Pancreas (tissue), 10 donors: ENCODE measurements around the gene SIPA1L2. TPM values are rescaled to one million over a fixed set of nuclear protein-coding genes. Genes with fewer than 3 reads are reported as not detected.
A peak's percentile ranks its signal among the peaks of the same experiment; 100 is the strongest.

Experiments
- ATAC-seq, 4 donors: fragments of 200-7000 bp; cut with Tn5 transposase; one replicate each; pipeline versions ENCODE4 v1.8.0 to v1.9.1; 2020; ENCODE audit warnings: mild to moderate bottlenecking in 4 of 4, moderate library complexity in 4 of 4
- DNase-seq, 6 donors: peaks; one replicate each; pipeline ENCODE4 v3.0.0-alpha.2; 2020
- FAIRE-seq: peaks from 2 replicates; lab custom pipeline; 2012; peaks lifted over from hg19 to GRCh38; lab: Jason Lieb, UNC
- H3K27ac ChIP-seq, 4 donors: fragments of 200-600 bp; sonication (generic); 1 replicate in 3 of 4; 2 replicates in 1 of 4; pipeline versions ENCODE4 v1.5.0 to v1.8.0; 2020
- H3K27me3 ChIP-seq, 4 donors: fragments of 200-600 bp; one replicate each; pipeline ENCODE4 v1.8.0; 2021
- H3K36me3 ChIP-seq, 3 donors: fragments of 200-600 bp; sonication (generic) in 1 of 3; one replicate each; pipeline versions ENCODE4 v1.5.0 to v1.8.0; 2020 to 2021
- H3K4me1 ChIP-seq, 3 donors: fragments of 200-600 bp; one replicate each; pipeline ENCODE4 v1.8.0; 2021
- H3K4me3 ChIP-seq, 4 donors: fragments of 200-600 bp; sonication (generic) in 2 of 4; one replicate each; pipeline versions ENCODE4 v1.5.0 to v1.8.0; 2020 to 2021
- H3K9me3 ChIP-seq, 4 donors: fragments of 200-600 bp; one replicate each; pipeline ENCODE4 v1.8.0; 2021
- WGBS, 2 donors: extraction: QIAGEN DNeasy Blood & Tissue Kit; methylation state at CpG; one replicate each; pipeline ENCODE4 v1.1.7; 2013; 5-methylcytosine and 5-hydroxymethylcytosine counted together
- intact Hi-C, 3 donors: fragments of 100-400 bp; cut with DNase I; formaldehyde crosslinking; loops; one replicate each; pipeline versions ENCODE4 v1.11.1 to v1.14.2; 2022
- polyA plus RNA-seq, 2 donors: library from polyadenylated mRNA; stranded (reverse); fragments of 200-250 nt; gene quantifications; one replicate each; pipeline ENCODE4 v1.2.3, GENCODE V29; 2013
- total RNA-seq, 6 donors: library from RNA; stranded (reverse); fragmentation: NEBNext Ultra II Directional in 4 of 6; extraction: Animal tissue kit (Norgen Biotek cat#: 25700) in 4 of 6; gene quantifications; one replicate each; pipeline versions ENCODE4 v1.2.1 to v1.2.4, GENCODE V29; 2021 to 2023
- TF ChIP-seq, protein P1 (sequence below), 4 donors: fragments of 200-600 bp; sonication (generic) in 3 of 4; IDR thresholded peaks; one replicate each; pipeline versions ENCODE4 v1.5.0 to v1.8.0; 2021; ENCODE audit warnings: antibody characterized with exemption in 4 of 4
- donor health status: healthy with polysubstance abuse.
- donor health status: DM: no; HTN: no; CAD: no; lungs with moderate emphysema.
- donor health status: DM: no; HTN: no; CAD: no.
- donor health status: control.
- donor health status: control.
- donor health status: Bipolar disorder and iron deficiency.
- donor health status: DM: yes; HTN: yes; CAD: no.
- donor health status: DM: no; HTN: no; CAD: no.
- donor health status: DM: no; HTN: no; CAD: no.
- donor health status: DM: yes; HTN: yes; CAD: no.

SIPA1L2 gene
- total and polyA plus RNA-seq, 8 donors: 2.1 to 10.9 (median 4.7) TPM

DNA sequence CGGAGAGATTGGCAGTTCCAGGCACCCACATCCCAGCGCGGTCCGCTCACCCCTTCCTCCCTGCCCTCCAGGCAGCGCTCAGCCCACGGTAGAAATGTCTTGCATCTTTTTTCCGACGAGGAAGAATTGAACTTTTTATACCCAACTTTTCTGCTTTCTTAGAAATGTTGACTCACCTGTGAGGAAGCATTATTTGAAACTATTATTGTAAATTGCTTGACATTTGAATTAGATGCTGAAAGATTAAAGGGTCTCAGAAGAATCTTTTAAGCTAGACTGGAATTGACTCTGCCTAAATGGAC, 912 bp upstream of the SIPA1L2 start:
- TF ChIP-seq, protein P1, sequence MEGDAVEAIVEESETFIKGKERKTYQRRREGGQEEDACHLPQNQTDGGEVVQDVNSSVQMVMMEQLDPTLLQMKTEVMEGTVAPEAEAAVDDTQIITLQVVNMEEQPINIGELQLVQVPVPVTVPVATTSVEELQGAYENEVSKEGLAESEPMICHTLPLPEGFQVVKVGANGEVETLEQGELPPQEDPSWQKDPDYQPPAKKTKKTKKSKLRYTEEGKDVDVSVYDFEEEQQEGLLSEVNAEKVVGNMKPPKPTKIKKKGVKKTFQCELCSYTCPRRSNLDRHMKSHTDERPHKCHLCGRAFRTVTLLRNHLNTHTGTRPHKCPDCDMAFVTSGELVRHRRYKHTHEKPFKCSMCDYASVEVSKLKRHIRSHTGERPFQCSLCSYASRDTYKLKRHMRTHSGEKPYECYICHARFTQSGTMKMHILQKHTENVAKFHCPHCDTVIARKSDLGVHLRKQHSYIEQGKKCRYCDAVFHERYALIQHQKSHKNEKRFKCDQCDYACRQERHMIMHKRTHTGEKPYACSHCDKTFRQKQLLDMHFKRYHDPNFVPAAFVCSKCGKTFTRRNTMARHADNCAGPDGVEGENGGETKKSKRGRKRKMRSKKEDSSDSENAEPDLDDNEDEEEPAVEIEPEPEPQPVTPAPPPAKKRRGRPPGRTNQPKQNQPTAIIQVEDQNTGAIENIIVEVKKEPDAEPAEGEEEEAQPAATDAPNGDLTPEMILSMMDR (IDR thresholded peaks at IDR 0.05): no peak
- intact Hi-C loops: loop anchor here in 2 of 3 donors (5.0 to 10.0 kb wide), 4 partner anchors 324 to 764 kb away; partner anchors contain the start of gene NTPCR (in 1 of the 2)
- Histone ChIP-seq H3K27ac (peak overlapping the region in 3 of 4 donors; percentile 73 to 88 (median 84)), H3K27me3 (no peaks in the 10 kb centered on the region), H3K9me3 (no peaks in the 10 kb centered on the region), H3K36me3 (no peaks in the 10 kb centered on the region), H3K4me1 (peaks cover 0 to 2% (median 0%) of the 10 kb centered on the region in 3 donors), H3K4me3 (peak overlapping the region; percentile 39 to 90 (median 69))
- no peak for FAIRE-seq
- 1% methylated on average over 8 of the region's 8 CpGs for WGBS, 2 donors
- ATAC-seq: no peak
- no peak for DNase-seq

DNA sequence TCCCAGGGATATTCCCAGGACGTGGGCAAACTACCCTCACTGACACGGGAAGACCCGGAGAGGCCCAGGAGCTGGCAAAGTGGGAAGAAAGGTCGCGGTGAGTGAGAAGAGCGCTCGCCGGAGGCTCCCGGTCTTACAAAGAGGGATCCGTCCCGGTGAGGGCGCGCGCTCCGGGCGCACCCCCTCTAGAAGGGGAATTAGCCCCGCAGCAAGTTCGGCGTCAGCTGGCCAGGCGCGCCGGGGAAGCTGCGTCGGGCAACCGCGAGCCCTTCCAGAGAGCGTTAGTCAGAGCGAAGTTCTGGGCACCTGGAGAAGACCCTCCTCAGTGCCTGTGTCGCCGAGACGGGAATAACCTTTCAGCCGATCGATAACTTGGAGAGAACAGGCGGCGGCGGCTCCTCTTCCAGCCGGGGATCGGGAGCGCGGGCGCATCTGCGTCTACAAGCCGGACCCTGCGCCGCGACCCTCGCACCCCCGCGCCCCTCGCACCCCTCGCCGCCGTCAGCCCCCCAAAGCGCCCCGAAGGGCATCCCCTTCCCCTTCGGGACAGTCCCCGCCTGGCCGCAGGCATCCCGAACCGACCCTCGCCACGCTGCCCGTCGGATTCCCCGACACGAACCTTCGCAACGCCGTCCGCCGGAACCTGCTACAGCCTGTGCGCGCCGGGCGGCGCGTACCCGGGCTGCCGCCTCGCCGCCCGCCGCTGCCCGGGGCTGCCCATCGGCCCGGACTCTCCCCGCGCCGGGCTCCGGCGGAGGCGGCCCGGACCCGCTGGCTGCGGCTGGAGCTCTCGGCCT, 485 bp downstream of the SIPA1L2 start:
- FAIRE-seq: no peak
- Histone ChIP-seq H3K9me3 (no peaks in the 10 kb centered on the region), H3K36me3 (no peaks in the 10 kb centered on the region), H3K4me3 (peak overlapping the region; percentile 39 to 90 (median 69)), H3K27me3 (no peaks in the 10 kb centered on the region), H3K4me1 (peaks cover 0 to 2% (median 0%) of the 10 kb centered on the region in 3 donors), H3K27ac (peak overlapping the region in 1 of 4 donors; percentile 19)
- ATAC-seq: peak in 2 of 4 donors; percentile 2 to 3
- peak; percentile 5 to 88 (median 32) for DNase-seq
- intact Hi-C loops: loop anchor here in 2 of 3 donors (5.0 to 10.0 kb wide), 5 partner anchors 325 to 765 kb away; partner anchors contain the start of gene NTPCR (in 1 of the 2)
- TF ChIP-seq, protein P1 (IDR thresholded peaks at IDR 0.05): no peak
- WGBS, 2 donors: 1% methylated on average over 82 to 96 of the region's 96 CpGs

DNA sequence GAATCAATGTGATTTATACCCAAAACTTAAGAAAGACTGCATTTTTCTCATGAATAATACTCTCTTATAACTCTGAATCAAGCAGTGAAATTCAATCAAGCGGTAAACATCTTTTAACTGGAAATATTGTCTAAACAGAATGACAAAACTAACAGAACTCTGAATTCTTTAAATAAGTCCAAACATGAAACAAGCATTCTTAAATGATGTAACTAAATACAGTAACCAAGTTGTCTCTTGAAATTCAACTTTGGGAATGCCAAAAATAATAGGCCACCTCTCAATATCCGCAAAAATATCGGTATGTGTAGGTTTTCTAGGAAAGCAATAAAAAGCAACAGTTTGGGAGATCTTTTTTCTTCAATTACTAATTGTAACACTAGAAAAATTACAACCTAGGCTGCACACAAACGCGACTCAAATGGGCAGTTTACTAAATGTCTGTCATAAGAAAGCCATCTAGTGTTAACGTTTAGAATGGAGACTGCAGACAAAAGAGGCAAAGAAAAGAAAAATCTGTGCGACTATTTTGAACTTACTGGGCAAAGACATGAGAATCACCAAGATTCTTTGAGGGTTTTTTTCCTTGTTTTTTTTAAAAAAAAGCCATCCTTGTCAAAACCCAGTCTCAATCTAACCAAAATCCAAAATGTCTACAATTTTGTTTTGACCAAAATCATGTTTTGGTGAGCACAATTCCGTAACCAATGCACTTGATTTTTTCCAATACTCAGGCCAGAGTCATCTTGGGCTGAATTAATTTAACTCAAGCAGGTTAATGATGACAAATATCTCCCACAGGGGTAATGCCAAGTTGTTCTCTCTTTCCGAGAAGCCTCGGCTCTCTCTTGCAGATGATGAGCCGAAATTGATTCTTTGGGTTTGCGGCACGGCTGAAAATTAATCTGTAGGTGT, 1.3 kb downstream of the SIPA1L2 start:
- TF ChIP-seq, protein P1 (IDR thresholded peaks at IDR 0.05): no peak
- Histone ChIP-seq H3K4me3 (peak overlapping the region; percentile 39 to 90 (median 69)), H3K27me3 (no peaks in the 10 kb centered on the region), H3K4me1 (peaks cover 0 to 2% (median 0%) of the 10 kb centered on the region in 3 donors), H3K36me3 (no peaks in the 10 kb centered on the region), H3K27ac (no peak overlapping the region), H3K9me3 (no peaks in the 10 kb centered on the region)
- DNase-seq (no peak), FAIRE-seq (peak; percentile 49), ATAC-seq (no peak)
- 27 to 28% methylated on average over 13 of the region's 13 CpGs for WGBS, 2 donors
- intact Hi-C loops: loop anchor here in 1 of 3 donors (10.0 kb wide), 1 partner anchor 764 kb away; no protein-coding TSS in a partner anchor

DNA sequence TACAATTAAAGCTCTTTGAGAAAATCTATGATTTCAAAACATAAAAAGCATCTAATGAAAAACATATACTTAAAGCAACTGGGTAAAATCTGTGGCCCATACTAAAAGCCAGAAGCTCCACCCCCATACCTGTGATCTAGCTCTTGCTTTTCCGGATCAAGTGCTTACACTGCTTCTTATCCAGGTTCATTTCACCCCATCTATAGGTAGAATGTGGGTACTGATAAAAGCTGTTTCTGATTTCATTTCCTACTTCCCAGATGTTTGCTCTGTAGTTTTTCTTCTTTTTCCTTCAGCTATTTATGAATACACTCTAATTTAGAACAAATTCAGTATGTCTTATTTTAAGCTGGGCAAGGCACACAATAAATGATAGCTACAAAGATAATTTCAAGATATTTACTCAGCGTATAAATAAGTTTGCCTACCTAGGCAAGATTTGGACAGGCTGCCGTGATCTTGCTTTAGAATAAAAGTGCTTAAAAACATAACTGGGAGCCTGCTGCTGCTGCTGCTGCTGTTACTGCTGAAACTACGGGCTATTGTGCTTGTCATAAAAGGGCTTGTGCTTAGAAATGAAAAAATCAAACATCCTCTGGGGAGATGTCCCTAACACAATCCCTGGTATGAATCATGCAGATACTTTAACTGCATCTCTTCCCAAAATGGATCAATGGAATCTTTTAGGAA, 2.1 kb downstream of the SIPA1L2 start:
- whole genome bisulfite sequencing, 2 donors: 25 to 31% methylated on average over 4 of the region's 4 CpGs
- no peaks in the 10 kb centered on the region for H3K27me3 ChIP-seq
- FAIRE-seq (peak; percentile 17), ATAC-seq (peak in 1 of 4 donors; percentile 41), DNase-seq (no peak)
- TF ChIP-seq, protein P1 (IDR thresholded peaks at IDR 0.05): peak in 1 of 4 donors; percentile 13
- no peaks in the 10 kb centered on the region for H3K36me3 ChIP-seq
- peaks cover 0 to 2% (median 0%) of the 10 kb centered on the region in 3 donors for H3K4me1 ChIP-seq
- H3K4me3 ChIP-seq: peak overlapping the region in 1 of 4 donors; percentile 90
- no peaks in the 10 kb centered on the region for H3K9me3 ChIP-seq
- intact Hi-C loops: loop anchor here in 1 of 3 donors (10.0 kb wide), 1 partner anchor 763 kb away; no protein-coding TSS in a partner anchor
- H3K27ac ChIP-seq: no peak overlapping the region
